GM23338 (cell line): ENCODE results near the gene JOSD2. TPM values are rescaled to one million over a fixed set of nuclear protein-coding genes. Genes with fewer than 3 reads are reported as not detected.

Experiments used
- ATAC-seq: fragments of 200-7000 bp; cut with Tn5 transposase; 3 replicates; pipeline ENCODE4 v1.9.1; 2020
- DNase-seq: peaks from one replicate; pipeline ENCODE4 v3.0.0-alpha.2; 2015; ENCODE audit warnings: low spot score
- H2AFZ ChIP-seq: fragments of 200-600 bp; sonication (generic); 2 replicates; pipeline ENCODE4 v1.8.0; 2016; ENCODE audit warnings: antibody characterized with exemption, mild to moderate bottlenecking, moderate library complexity
- H3F3A ChIP-seq: fragments of 200-600 bp; sonication (generic); replicated peaks from 2 replicates; pipeline ENCODE4 v1.8.0; 2017; ENCODE audit warnings: antibody characterized with exemption, mixed run types, low read depth
- H3K27ac ChIP-seq: fragments of 200-600 bp; sonication (generic); 2 replicates; pipeline ENCODE4 v1.6.1; 2016; ENCODE audit warnings: low read depth
- H3K27me3 ChIP-seq: fragments of 200-600 bp; sonication (generic); 2 replicates; pipeline ENCODE4 v1.8.0; 2016; ENCODE audit warnings: mild to moderate bottlenecking, mixed run types, moderate library complexity; ENCODE audit not compliant: insufficient read depth
- H3K36me3 ChIP-seq: fragments of 200-600 bp; sonication (generic); 2 replicates; pipeline ENCODE4 v1.8.0; 2016; ENCODE audit warnings: mild to moderate bottlenecking; ENCODE audit not compliant: insufficient read depth
- H3K4me1 ChIP-seq: fragments of 200-600 bp; sonication (generic); 2 replicates; pipeline ENCODE4 v1.8.0; 2016; ENCODE audit warnings: mild to moderate bottlenecking, moderate library complexity; ENCODE audit not compliant: insufficient read depth
- H3K4me2 ChIP-seq: fragments of 200-600 bp; sonication (generic); 2 replicates; pipeline ENCODE4 v1.7.1; 2017; ENCODE audit warnings: mixed run types
- H3K4me3 ChIP-seq: fragments of 200-600 bp; sonication (generic); 2 replicates; pipeline ENCODE4 v1.6.1; 2016; ENCODE audit warnings: mixed run types
- H3K79me2 ChIP-seq: fragments of 200-600 bp; sonication (generic); replicated peaks from 2 replicates; pipeline ENCODE4 v1.8.0; 2017; ENCODE audit warnings: mild to moderate bottlenecking; ENCODE audit not compliant: insufficient read depth
- H3K9me2 ChIP-seq: fragments of 200-600 bp; sonication (generic); 2 replicates; pipeline ENCODE4 v1.8.0; 2017; ENCODE audit not compliant: insufficient read depth
- H4K20me1 ChIP-seq: fragments of 200-600 bp; sonication (generic); replicated peaks from 2 replicates; pipeline ENCODE4 v1.8.0; 2017; ENCODE audit warnings: mild to moderate bottlenecking; ENCODE audit not compliant: insufficient read depth
- H3K27ac Mint-ChIP-seq: 2 replicates; pipeline ENCODE4 v1.8.0; 2020; ENCODE audit warnings: inconsistent platforms, mild to moderate bottlenecking, moderate library complexity, mixed read lengths
- H3K27me3 Mint-ChIP-seq: 3 replicates; pipeline ENCODE4 v1.8.0; 2022; ENCODE audit warnings: low read depth, mild to moderate bottlenecking, moderate library complexity, mixed read lengths, inconsistent platforms; ENCODE audit not compliant: insufficient read depth, poor library complexity
- H3K36me3 Mint-ChIP-seq: 3 replicates; pipeline ENCODE4 v1.8.0; 2021; ENCODE audit warnings: low read depth, mild to moderate bottlenecking, inconsistent platforms, moderate library complexity, mixed read lengths
- H3K4me1 Mint-ChIP-seq: 3 replicates; pipeline ENCODE4 v1.8.0; 2020; ENCODE audit warnings: mild to moderate bottlenecking, inconsistent platforms, mixed read lengths
- H3K4me3 Mint-ChIP-seq: 3 replicates; pipeline ENCODE4 v1.8.0; 2021; ENCODE audit warnings: moderate library complexity, mild to moderate bottlenecking, inconsistent platforms, mixed read lengths
- H3K9me3 Mint-ChIP-seq: 3 replicates; pipeline ENCODE4 v1.8.0; 2020; ENCODE audit warnings: moderate library complexity, mild to moderate bottlenecking, inconsistent platforms, mixed read lengths
- CREB1 ChIP-seq: fragments of 250-450 bp; sonication (Bioruptor Pico); IDR thresholded peaks from 2 replicates; pipeline ENCODE4 v1.5.0; 2020; ENCODE audit warnings: low read depth, mild to moderate bottlenecking, moderate library complexity
- CTCF ChIP-seq, 2 experiments: fragments of 200-600 bp in 1 of 2; sonication (generic) in 1 of 2; conservative IDR thresholded peaks; 2 replicates each; pipeline versions ENCODE4 v1.5.1 to v1.6.1; 2016 to 2017; ENCODE audit warnings: antibody characterized with exemption in 2 of 2, low read depth in 2 of 2, mild to moderate bottlenecking in 2 of 2, moderate library complexity in 1 of 2
- NANOG ChIP-seq: IDR thresholded peaks from 2 replicates; pipeline ENCODE4 v1.6.1; 2016; ENCODE audit warnings: antibody characterized with exemption, borderline replicate concordance
- STAT1 ChIP-seq: IDR thresholded peaks from one replicate; pipeline ENCODE4 v1.6.1; 2016; ENCODE audit warnings: antibody characterized with exemption; ENCODE audit not compliant: unreplicated experiment
- ZNF114 ChIP-seq: fragments of 250-450 bp; sonication (Bioruptor Pico); IDR thresholded peaks from 2 replicates; pipeline ENCODE4 v1.5.0; 2020; ENCODE audit warnings: mild to moderate bottlenecking, moderate library complexity
- ZNF462 ChIP-seq: fragments of 250-450 bp; sonication (Bioruptor Pico); IDR thresholded peaks from 2 replicates; pipeline ENCODE4 v1.5.0; 2020; ENCODE audit warnings: mild to moderate bottlenecking, moderate library complexity
- polyA plus RNA-seq: library from polyadenylated mRNA; unstranded; fragments of >200 nt; fragmentation: Nextera tagmentation; extraction: Ambion mirVana; gene quantifications from 2 replicates; pipeline ENCODE4 v1.2.1, GENCODE V29; 2016
- total RNA-seq: library from RNA; depleted of rRNA; stranded (reverse); fragments of >200 nt; shearing (Covaris generic); gene quantifications from 2 replicates; pipeline ENCODE4 v1.2.3, GENCODE V29; 2014
- TF ChIP-seq, protein P1 (sequence below): IDR thresholded peaks from 2 replicates; pipeline ENCODE4 v1.6.1; 2016; ENCODE audit warnings: antibody characterized with exemption

The JOSD2 gene
- total and polyA plus RNA-seq, 2 experiments from 2014 or later, result 3.3 to 5.8 TPM

GRCh38 chr19:50549059-50549926, 38.3 kb upstream of the JOSD2 start:
- Histone ChIP-seq H3K36me3 (no peaks in the 10 kb centered on the region), H3K27me3 (peaks cover 46% of the 10 kb centered on the region), H3K79me2 (no peaks in the 10 kb centered on the region), H2AFZ (no peak overlapping the region), H3K4me1 (peaks cover 6% of the 10 kb centered on the region), H3K4me3 (no peak overlapping the region), H3K27ac (no peak overlapping the region), H4K20me1 (no peaks in the 10 kb centered on the region), H3K9me2 (no peaks in the 10 kb centered on the region), H3F3A (no peaks in the 10 kb centered on the region), H3K4me2 (no peak overlapping the region)
- no peak overlapping the region for H3K4me3 Mint-ChIP-seq
- no peak overlapping the region for H3K27ac Mint-ChIP-seq
- no peak for DNase-seq
- TF ChIP-seq NANOG (no peak), CREB1 (CRISPR knock-in tag) (no peak), ZNF462 (no peak), CTCF (conservative IDR thresholded peaks at IDR 0.05; ENCODE audit: low read depth in 2 of 2) (no peak), STAT1 (no peak), ZNF114 (CRISPR knock-in tag) (no peak)
- TF ChIP-seq, protein P1, sequence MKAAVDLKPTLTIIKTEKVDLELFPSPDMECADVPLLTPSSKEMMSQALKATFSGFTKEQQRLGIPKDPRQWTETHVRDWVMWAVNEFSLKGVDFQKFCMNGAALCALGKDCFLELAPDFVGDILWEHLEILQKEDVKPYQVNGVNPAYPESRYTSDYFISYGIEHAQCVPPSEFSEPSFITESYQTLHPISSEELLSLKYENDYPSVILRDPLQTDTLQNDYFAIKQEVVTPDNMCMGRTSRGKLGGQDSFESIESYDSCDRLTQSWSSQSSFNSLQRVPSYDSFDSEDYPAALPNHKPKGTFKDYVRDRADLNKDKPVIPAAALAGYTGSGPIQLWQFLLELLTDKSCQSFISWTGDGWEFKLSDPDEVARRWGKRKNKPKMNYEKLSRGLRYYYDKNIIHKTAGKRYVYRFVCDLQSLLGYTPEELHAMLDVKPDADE, result no peak
- ATAC-seq, result no peak
- H3K36me3 Mint-ChIP-seq, result peaks cover 35% of the 10 kb centered on the region
- peaks cover 88% of the 10 kb centered on the region for H3K9me3 Mint-ChIP-seq
- peaks cover 10% of the 10 kb centered on the region for H3K27me3 Mint-ChIP-seq
- no peaks in the 10 kb centered on the region for H3K4me1 Mint-ChIP-seq
